Thyroid gland (tissue), 4 donors: ENCODE measurements around the gene RNASET2.

ENCODE experiments used
- CTCF ChIP-seq, 6 experiments: fragments of 200-600 bp in 3 of 6; fragments of 450-650 bp in 3 of 6; sonication (generic) in 3 of 6; IDR thresholded peaks; one replicate each; pipeline ENCODE4 v1.5.1; 2016 to 2019; ENCODE audit warnings: antibody characterized with exemption in 6 of 6, mild to moderate bottlenecking in 2 of 6, inconsistent platforms in 1 of 6, moderate library complexity in 1 of 6
- POLR2A ChIP-seq, 2 donors: fragments of 450-650 bp; IDR thresholded peaks; one replicate each; pipeline ENCODE4 v1.6.1; 2017; ENCODE audit warnings: antibody characterized with exemption in 2 of 2, mild to moderate bottlenecking in 2 of 2, moderate library complexity in 1 of 2

GRCh38 chr6:166980738-166981137 lies 24.4 kb upstream of the RNASET2 start:
- TF ChIP-seq CTCF (IDR thresholded peaks at IDR 0.05) (no peak), POLR2A (IDR thresholded peaks at IDR 0.05) (no peak)
